Measurements from ENCODE around the gene NELFA.

DNA sequence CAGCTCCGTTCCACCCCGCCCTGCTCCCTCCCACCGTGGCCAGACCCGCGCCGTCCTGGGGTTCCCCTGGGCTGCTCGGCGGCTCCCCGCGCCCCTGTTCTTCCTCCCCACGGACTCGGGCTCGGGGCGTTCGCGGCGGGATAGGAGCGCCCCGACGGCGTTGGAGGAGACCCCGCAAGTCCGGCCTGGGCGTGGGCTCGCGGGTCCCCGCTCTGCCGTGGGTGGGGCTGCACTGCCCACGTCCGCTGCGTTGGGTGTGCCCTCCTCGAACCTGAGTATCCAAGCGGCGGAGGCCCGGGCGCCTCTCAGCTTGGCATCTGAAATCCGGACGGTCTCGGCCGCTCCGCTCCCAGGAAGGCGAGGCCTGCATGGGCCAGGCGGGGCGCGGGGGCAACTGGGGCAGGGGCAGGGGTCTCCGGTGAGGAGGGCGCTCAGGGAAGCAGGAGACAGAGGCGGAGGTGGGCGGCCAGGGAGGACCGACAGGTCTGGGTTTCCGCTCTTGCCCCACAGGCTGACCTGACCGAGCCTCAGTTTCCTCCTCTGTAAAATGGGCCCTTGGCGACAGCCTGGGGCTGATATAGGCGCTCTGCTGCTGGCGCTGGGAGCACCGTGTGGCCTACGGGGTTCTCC is 38.4 kb upstream of the NELFA start:
- no peak for TF ChIP-seq SNAI2 (CRISPR knock-in tag; IDR thresholded peaks at IDR 0.05)
- no peak for TF ChIP-seq GLIS3 (CRISPR knock-in tag; IDR thresholded peaks at IDR 0.05)
- no peak for TF ChIP-seq TOX (CRISPR knock-in tag; IDR thresholded peaks at IDR 0.05; ENCODE audit: borderline replicate concordance)
- TF ChIP-seq ESRRG (CRISPR knock-in tag; IDR thresholded peaks at IDR 0.05) = no peak
- no peak for TF ChIP-seq CSDC2 (CRISPR knock-in tag; IDR thresholded peaks at IDR 0.05)
- TF ChIP-seq, protein P1, sequence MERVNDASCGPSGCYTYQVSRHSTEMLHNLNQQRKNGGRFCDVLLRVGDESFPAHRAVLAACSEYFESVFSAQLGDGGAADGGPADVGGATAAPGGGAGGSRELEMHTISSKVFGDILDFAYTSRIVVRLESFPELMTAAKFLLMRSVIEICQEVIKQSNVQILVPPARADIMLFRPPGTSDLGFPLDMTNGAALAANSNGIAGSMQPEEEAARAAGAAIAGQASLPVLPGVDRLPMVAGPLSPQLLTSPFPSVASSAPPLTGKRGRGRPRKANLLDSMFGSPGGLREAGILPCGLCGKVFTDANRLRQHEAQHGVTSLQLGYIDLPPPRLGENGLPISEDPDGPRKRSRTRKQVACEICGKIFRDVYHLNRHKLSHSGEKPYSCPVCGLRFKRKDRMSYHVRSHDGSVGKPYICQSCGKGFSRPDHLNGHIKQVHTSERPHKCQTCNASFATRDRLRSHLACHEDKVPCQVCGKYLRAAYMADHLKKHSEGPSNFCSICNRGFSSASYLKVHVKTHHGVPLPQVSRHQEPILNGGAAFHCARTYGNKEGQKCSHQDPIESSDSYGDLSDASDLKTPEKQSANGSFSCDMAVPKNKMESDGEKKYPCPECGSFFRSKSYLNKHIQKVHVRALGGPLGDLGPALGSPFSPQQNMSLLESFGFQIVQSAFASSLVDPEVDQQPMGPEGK (CRISPR knock-in tag; IDR thresholded peaks at IDR 0.05; ENCODE audit: borderline replicate concordance) = no peak
- TF ChIP-seq OSR1 (CRISPR knock-in tag; IDR thresholded peaks at IDR 0.05) = no peak
- TF ChIP-seq ZNF70 (CRISPR knock-in tag; IDR thresholded peaks at IDR 0.05) = no peak
- TF ChIP-seq ZFP3 (CRISPR knock-in tag; IDR thresholded peaks at IDR 0.05) = no peak
- no peak for TF ChIP-seq ZNF8 (CRISPR knock-in tag; IDR thresholded peaks at IDR 0.05)
